GM10248 (cell line): ENCODE data around the gene KLHL30.

Experiments
- CTCF ChIA-PET: fragments of 300-600 bp; sonication (Branson Sonifier 250); formaldehyde crosslinking; extraction: SDS; loops from one replicate; lab custom pipeline; 2021; ENCODE audit warnings: antibody characterized with exemption; lab: Yijun Ruan, JAX
- POLR2A ChIA-PET: fragments of 350-650 bp; sonication (Branson Sonifier 250); formaldehyde crosslinking; extraction: SDS; loops from one replicate; lab custom pipeline; 2020; ENCODE audit warnings: antibody characterized with exemption; lab: Yijun Ruan, JAX
- DNase-seq: peaks from one replicate; pipeline ENCODE4 v3.0.0; 2012; ENCODE audit errors: extremely low spot score
- TF ChIP-seq, protein P1 (sequence below): IDR thresholded peaks from 2 replicates; pipeline ENCODE4 v1.5.1; 2012; ENCODE audit warnings: mild to moderate bottlenecking, low read depth; ENCODE audit errors: extremely low read depth, missing control alignments, control extremely low read depth

KLHL30 gene

GRCh38 chr2:238142382-238143205 is 4.1 kb downstream of the KLHL30 start:
- no peak for DNase-seq
- CTCF ChIA-PET, result interaction anchor here (0.9 to 1.1 kb wide), 3 partner anchors 22 to 630 kb away, joined by 3 to 4 read pairs (median 3); no protein-coding TSS in a partner anchor
- POLR2A ChIA-PET, result no interaction called here
- TF ChIP-seq, protein P1, sequence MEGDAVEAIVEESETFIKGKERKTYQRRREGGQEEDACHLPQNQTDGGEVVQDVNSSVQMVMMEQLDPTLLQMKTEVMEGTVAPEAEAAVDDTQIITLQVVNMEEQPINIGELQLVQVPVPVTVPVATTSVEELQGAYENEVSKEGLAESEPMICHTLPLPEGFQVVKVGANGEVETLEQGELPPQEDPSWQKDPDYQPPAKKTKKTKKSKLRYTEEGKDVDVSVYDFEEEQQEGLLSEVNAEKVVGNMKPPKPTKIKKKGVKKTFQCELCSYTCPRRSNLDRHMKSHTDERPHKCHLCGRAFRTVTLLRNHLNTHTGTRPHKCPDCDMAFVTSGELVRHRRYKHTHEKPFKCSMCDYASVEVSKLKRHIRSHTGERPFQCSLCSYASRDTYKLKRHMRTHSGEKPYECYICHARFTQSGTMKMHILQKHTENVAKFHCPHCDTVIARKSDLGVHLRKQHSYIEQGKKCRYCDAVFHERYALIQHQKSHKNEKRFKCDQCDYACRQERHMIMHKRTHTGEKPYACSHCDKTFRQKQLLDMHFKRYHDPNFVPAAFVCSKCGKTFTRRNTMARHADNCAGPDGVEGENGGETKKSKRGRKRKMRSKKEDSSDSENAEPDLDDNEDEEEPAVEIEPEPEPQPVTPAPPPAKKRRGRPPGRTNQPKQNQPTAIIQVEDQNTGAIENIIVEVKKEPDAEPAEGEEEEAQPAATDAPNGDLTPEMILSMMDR, result no peak

- POLR2A ChIA-PET, result no interaction called here
- CTCF ChIA-PET, result interaction anchor here (0.9 to 1.1 kb wide), 3 partner anchors 22 to 631 kb away, joined by 3 to 4 read pairs (median 3); no protein-coding TSS in a partner anchor
- no peak for DNase-seq
- TF ChIP-seq, protein P1, result no peak
Measured at GRCh38 chr2:238143239-238143951, 4.9 kb downstream of the KLHL30 start.

- POLR2A ChIA-PET, result no interaction called here
Measured at GRCh38 chr2:238144262-238144661, 5.8 kb downstream of the KLHL30 start.

DNA sequence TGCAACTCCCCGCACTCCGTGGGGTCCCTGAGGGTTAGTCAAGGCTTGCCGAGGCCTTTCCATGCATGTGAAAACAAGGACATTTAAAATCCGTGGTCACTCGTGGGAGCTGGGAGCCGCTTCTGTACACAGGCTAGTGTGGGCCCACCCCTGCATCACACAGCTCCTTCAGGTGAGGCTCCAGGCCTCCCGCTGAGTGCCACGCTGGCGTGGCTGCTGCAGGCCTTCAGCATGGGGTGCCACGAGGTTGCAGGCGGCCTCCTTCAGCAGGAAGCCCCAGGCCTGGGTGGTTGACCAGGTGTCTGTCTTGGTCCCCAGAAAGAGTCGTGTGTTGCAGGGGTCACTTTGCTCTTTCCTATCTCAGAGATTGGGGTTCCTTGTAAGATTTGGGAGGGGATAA is 6.6 kb downstream of the KLHL30 start:
- DNase-seq, result no peak
- ChIA-PET CTCF (no interaction called here), POLR2A (no interaction called here)
- TF ChIP-seq, protein P1, result no peak

More at GRCh38 chr2:238144262-238144661, 5.8 kb downstream of the KLHL30 start:
- CTCF ChIA-PET, result no interaction called here
- TF ChIP-seq, protein P1, result no peak
- no peak for DNase-seq

GRCh38 chr2:238145851-238146250 is 7.4 kb downstream of the KLHL30 start:
- ChIA-PET CTCF (interaction anchor here (1.4 kb wide), 1 partner anchor 58 kb away, joined by 4 read pairs; no protein-coding TSS in a partner anchor), POLR2A (no interaction called here)
- no peak for DNase-seq
- TF ChIP-seq, protein P1, result no peak

- DNase-seq, result no peak
- ChIA-PET CTCF (interaction anchor here (1.3 to 1.4 kb wide), 3 partner anchors 8 to 60 kb away, joined by 3 to 4 read pairs (median 4); no protein-coding TSS in a partner anchor), POLR2A (no interaction called here)
- TF ChIP-seq, protein P1, result no peak
Measured at GRCh38 chr2:238146884-238147544, 8.5 kb downstream of the KLHL30 start.
